ENCODE measurements around the gene HSPD1. TPM values are rescaled to one million over a fixed set of nuclear protein-coding genes. Genes with fewer than 3 reads are reported as not detected.

HSPD1 gene
- total and polyA plus RNA-seq, 9 of the 15 experiments (the other 6 are each of a cell fraction or from before 2014, with no cell fraction given) = 398 to 1,014 (median 622) TPM

DNA sequence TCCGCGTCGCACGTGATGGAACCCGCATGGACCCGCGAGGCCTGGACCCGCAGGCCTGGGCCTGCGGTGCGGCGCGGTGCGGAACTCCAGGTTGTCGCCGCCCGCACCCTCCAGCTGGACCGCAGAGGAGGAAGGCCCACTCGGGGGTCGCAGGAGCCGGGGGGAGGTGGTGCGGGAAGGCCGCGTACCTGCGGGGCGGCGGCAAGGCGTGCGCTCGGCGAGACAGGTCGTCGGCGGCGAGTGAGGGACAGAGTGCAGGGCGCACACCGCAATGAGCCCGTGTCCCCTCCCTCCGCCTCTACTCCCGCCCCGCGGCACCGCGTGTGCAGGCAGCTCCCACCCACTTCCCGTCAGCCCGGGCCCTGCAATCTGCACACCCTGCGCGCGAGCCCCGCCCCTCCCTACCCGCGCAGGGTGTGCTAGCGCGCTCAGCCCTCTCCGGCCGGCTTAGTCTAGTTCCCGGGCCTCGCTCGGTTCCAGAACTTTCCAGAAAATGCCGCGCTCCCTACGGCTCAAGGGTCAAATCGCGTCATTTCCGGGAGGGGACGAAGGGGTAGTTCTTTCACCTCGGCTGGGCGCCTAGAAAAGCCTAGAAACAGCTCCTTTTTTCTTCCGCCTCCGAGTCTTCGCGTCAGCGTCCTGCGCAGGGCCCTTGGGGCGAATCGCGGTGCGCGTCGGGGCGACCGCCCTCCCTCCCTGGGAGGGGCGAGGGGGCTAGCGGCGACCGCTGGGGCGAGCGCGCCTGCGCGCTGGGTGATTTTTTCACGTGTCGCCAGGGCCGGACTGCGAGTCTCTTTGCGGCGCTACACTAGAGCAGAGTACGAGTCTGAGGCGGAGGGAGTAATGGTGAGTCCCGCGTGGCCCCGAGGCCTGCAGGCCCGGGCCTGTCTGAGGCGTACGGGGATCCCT, at the start of gene HSPD1, which contains the start of gene HSPE1 (continued):
- TF ChIP-seq ZNF695 (CRISPR knock-in tag; IDR thresholded peaks at IDR 0.05) (no peak), KLF16 (IDR thresholded peaks at IDR 0.05) (no peak), ZC3H8 (IDR thresholded peaks at IDR 0.05) (no peak), KLF10 (CRISPR knock-in tag; IDR thresholded peaks at IDR 0.05) (no peak), THRA (IDR thresholded peaks at IDR 0.05) (no peak), E2F4 (CRISPR knock-in tag; IDR thresholded peaks at IDR 0.05; ENCODE audit: low read depth) (peak; percentile 56; the same call in 1 of the 2 replicates), ZNF311 (CRISPR knock-in tag; IDR thresholded peaks at IDR 0.05) (no peak), FOXK2 (conservative IDR thresholded peaks at IDR 0.05 in 1 of 2, IDR thresholded peaks at IDR 0.05 in 1 of 2; ENCODE audit: low read depth in 2 of 2) (peak; percentile 41 to 43; a peak in 1 of 4 replicates), FOXA3 (CRISPR knock-in tag; conservative IDR thresholded peaks at IDR 0.05 in 1 of 2, IDR thresholded peaks at IDR 0.05 in 1 of 2) (0 out of 4 replicates have a peak, but pooled peaks of 1 of the 2 experiments have one; percentile 27), RAD51 (IDR thresholded peaks at IDR 0.05; ENCODE audit: borderline replicate concordance, low read depth) (no peak), PHF21A (IDR thresholded peaks at IDR 0.05; ENCODE audit: borderline replicate concordance, low read depth) (peak; percentile 40; the same call in 1 of the 2 replicates), HCFC1 (IDR thresholded peaks at IDR 0.05; ENCODE audit: low read depth, low read length) (peak; percentile 81), ZNF140 (CRISPR knock-in tag; IDR thresholded peaks at IDR 0.05) (no peak), SNIP1 (IDR thresholded peaks at IDR 0.05; ENCODE audit: low read depth) (no peak), RBM34 (IDR thresholded peaks at IDR 0.05; ENCODE audit: borderline replicate concordance, insufficient read depth, low read length) (no peak)
- TF ChIP-seq, protein P1, sequence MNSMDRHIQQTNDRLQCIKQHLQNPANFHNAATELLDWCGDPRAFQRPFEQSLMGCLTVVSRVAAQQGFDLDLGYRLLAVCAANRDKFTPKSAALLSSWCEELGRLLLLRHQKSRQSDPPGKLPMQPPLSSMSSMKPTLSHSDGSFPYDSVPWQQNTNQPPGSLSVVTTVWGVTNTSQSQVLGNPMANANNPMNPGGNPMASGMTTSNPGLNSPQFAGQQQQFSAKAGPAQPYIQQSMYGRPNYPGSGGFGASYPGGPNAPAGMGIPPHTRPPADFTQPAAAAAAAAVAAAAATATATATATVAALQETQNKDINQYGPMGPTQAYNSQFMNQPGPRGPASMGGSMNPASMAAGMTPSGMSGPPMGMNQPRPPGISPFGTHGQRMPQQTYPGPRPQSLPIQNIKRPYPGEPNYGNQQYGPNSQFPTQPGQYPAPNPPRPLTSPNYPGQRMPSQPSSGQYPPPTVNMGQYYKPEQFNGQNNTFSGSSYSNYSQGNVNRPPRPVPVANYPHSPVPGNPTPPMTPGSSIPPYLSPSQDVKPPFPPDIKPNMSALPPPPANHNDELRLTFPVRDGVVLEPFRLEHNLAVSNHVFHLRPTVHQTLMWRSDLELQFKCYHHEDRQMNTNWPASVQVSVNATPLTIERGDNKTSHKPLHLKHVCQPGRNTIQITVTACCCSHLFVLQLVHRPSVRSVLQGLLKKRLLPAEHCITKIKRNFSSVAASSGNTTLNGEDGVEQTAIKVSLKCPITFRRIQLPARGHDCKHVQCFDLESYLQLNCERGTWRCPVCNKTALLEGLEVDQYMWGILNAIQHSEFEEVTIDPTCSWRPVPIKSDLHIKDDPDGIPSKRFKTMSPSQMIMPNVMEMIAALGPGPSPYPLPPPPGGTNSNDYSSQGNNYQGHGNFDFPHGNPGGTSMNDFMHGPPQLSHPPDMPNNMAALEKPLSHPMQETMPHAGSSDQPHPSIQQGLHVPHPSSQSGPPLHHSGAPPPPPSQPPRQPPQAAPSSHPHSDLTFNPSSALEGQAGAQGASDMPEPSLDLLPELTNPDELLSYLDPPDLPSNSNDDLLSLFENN (IDR thresholded peaks at IDR 0.05; ENCODE audit: low read depth in 2 of 2, low read length in 2 of 2) = peak in 1 of 2 experiments; percentile 65; a peak in 1 of 4 replicates
- TF ChIP-seq, protein P2, sequence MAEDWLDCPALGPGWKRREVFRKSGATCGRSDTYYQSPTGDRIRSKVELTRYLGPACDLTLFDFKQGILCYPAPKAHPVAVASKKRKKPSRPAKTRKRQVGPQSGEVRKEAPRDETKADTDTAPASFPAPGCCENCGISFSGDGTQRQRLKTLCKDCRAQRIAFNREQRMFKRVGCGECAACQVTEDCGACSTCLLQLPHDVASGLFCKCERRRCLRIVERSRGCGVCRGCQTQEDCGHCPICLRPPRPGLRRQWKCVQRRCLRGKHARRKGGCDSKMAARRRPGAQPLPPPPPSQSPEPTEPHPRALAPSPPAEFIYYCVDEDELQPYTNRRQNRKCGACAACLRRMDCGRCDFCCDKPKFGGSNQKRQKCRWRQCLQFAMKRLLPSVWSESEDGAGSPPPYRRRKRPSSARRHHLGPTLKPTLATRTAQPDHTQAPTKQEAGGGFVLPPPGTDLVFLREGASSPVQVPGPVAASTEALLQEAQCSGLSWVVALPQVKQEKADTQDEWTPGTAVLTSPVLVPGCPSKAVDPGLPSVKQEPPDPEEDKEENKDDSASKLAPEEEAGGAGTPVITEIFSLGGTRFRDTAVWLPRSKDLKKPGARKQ (CRISPR knock-in tag; IDR thresholded peaks at IDR 0.05) = no peak
- TF ChIP-seq, protein P3, sequence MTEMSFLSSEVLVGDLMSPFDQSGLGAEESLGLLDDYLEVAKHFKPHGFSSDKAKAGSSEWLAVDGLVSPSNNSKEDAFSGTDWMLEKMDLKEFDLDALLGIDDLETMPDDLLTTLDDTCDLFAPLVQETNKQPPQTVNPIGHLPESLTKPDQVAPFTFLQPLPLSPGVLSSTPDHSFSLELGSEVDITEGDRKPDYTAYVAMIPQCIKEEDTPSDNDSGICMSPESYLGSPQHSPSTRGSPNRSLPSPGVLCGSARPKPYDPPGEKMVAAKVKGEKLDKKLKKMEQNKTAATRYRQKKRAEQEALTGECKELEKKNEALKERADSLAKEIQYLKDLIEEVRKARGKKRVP (CRISPR knock-in tag; IDR thresholded peaks at IDR 0.05) = no peak

Measured in K562 (cell line).